ENCODE measurements around the gene KRTAP3-3. TPM values are rescaled to one million over a fixed set of nuclear protein-coding genes. Genes with fewer than 3 reads are reported as not detected.

The KRTAP3-3 gene
- total RNA-seq, 3 donors from 2014 or later: not detected

- H3K4me3 Mint-ChIP-seq: no peak overlapping the region
- H3K9me3 Mint-ChIP-seq: no peaks in the 10 kb centered on the region
- peaks cover 4% of the 10 kb centered on the region for H3K27me3 Mint-ChIP-seq (ENCODE audit: low read depth)
- DNase-seq: no peak
- ATAC-seq: no peak
- H3K4me1 Mint-ChIP-seq (ENCODE audit: low read depth): peaks cover 5% of the 10 kb centered on the region
- no peaks in the 10 kb centered on the region for H3K36me3 Mint-ChIP-seq (ENCODE audit: insufficient read depth)
Measured at GRCh38 chr17:40960144-40960543, 33.8 kb downstream of the KRTAP3-3 start.

- DNase-seq (no peak), ATAC-seq (no peak)
- Mint-ChIP-seq H3K9me3 (no peaks in the 10 kb centered on the region), H3K4me3 (no peak overlapping the region), H3K4me1 (ENCODE audit: low read depth) (no peaks in the 10 kb centered on the region), H3K36me3 (ENCODE audit: insufficient read depth) (no peaks in the 10 kb centered on the region), H3K27me3 (ENCODE audit: low read depth) (peaks cover 7% of the 10 kb centered on the region)
Measured at GRCh38 chr17:40958086-40958953, 35.6 kb downstream of the KRTAP3-3 start.

- H3K27me3 Mint-ChIP-seq (ENCODE audit: low read depth): peaks cover 16% of the 10 kb centered on the region
- no peaks in the 10 kb centered on the region for H3K36me3 Mint-ChIP-seq (ENCODE audit: insufficient read depth)
- ATAC-seq: no peak
- no peaks in the 10 kb centered on the region for H3K9me3 Mint-ChIP-seq
- no peak for DNase-seq
- H3K4me1 Mint-ChIP-seq (ENCODE audit: low read depth): no peaks in the 10 kb centered on the region
- H3K4me3 Mint-ChIP-seq: no peak overlapping the region
Measured at GRCh38 chr17:40956401-40957254, 37.3 kb downstream of the KRTAP3-3 start.

GRCh38 chr17:40953881-40954280, 40.1 kb downstream of the KRTAP3-3 start:
- Mint-ChIP-seq H3K4me1 (ENCODE audit: low read depth) (no peaks in the 10 kb centered on the region), H3K4me3 (no peak overlapping the region), H3K36me3 (ENCODE audit: insufficient read depth) (no peaks in the 10 kb centered on the region), H3K27me3 (ENCODE audit: low read depth) (peaks cover 34% of the 10 kb centered on the region), H3K9me3 (no peaks in the 10 kb centered on the region)
- no peak for DNase-seq
- peak in 1 of 2 donors; percentile 37 for ATAC-seq

GRCh38 chr17:40952661-40953060, 41.3 kb downstream of the KRTAP3-3 start:
- Mint-ChIP-seq H3K4me1 (ENCODE audit: low read depth) (no peaks in the 10 kb centered on the region), H3K9me3 (no peaks in the 10 kb centered on the region), H3K27me3 (ENCODE audit: low read depth) (peaks cover 45% of the 10 kb centered on the region), H3K4me3 (no peak overlapping the region), H3K36me3 (ENCODE audit: insufficient read depth) (no peaks in the 10 kb centered on the region)
- ATAC-seq (no peak), DNase-seq (no peak)

- Mint-ChIP-seq H3K9me3 (no peaks in the 10 kb centered on the region), H3K36me3 (ENCODE audit: insufficient read depth) (no peaks in the 10 kb centered on the region), H3K4me3 (no peak overlapping the region), H3K27me3 (ENCODE audit: low read depth) (peaks cover 48% of the 10 kb centered on the region), H3K4me1 (ENCODE audit: low read depth) (no peaks in the 10 kb centered on the region)
- ATAC-seq (no peak), DNase-seq (no peak)
Measured at GRCh38 chr17:40952154-40952553, 41.8 kb downstream of the KRTAP3-3 start.

- ATAC-seq: peak in 1 of 2 donors; percentile 18
- Mint-ChIP-seq H3K9me3 (no peaks in the 10 kb centered on the region), H3K36me3 (ENCODE audit: insufficient read depth) (no peaks in the 10 kb centered on the region), H3K4me3 (no peak overlapping the region), H3K27me3 (ENCODE audit: low read depth) (peaks cover 57% of the 10 kb centered on the region), H3K4me1 (ENCODE audit: low read depth) (no peaks in the 10 kb centered on the region)
- no peak for DNase-seq
Measured at GRCh38 chr17:40951011-40951622, 42.8 kb downstream of the KRTAP3-3 start.

GRCh38 chr17:40950176-40950575, 43.8 kb downstream of the KRTAP3-3 start:
- DNase-seq (no peak), ATAC-seq (no peak)
- Mint-ChIP-seq H3K9me3 (no peaks in the 10 kb centered on the region), H3K4me3 (no peak overlapping the region), H3K27me3 (ENCODE audit: low read depth) (peaks cover 66% of the 10 kb centered on the region), H3K4me1 (ENCODE audit: low read depth) (no peaks in the 10 kb centered on the region), H3K36me3 (ENCODE audit: insufficient read depth) (no peaks in the 10 kb centered on the region)

GRCh38 chr17:40949418-40949817, 44.5 kb downstream of the KRTAP3-3 start:
- ATAC-seq: no peak
- no peaks in the 10 kb centered on the region for H3K4me1 Mint-ChIP-seq (ENCODE audit: low read depth)
- peaks cover 70% of the 10 kb centered on the region for H3K27me3 Mint-ChIP-seq (ENCODE audit: low read depth)
- no peaks in the 10 kb centered on the region for H3K9me3 Mint-ChIP-seq
- no peak for DNase-seq
- H3K36me3 Mint-ChIP-seq (ENCODE audit: insufficient read depth): no peaks in the 10 kb centered on the region
- H3K4me3 Mint-ChIP-seq: no peak overlapping the region

GRCh38 chr17:40947929-40948328, 46.0 kb downstream of the KRTAP3-3 start:
- Mint-ChIP-seq H3K4me1 (ENCODE audit: low read depth) (no peaks in the 10 kb centered on the region), H3K4me3 (no peak overlapping the region), H3K27me3 (ENCODE audit: low read depth) (peaks cover 68% of the 10 kb centered on the region), H3K36me3 (ENCODE audit: insufficient read depth) (no peaks in the 10 kb centered on the region), H3K9me3 (no peaks in the 10 kb centered on the region)
- DNase-seq: no peak
- ATAC-seq: no peak

GRCh38 chr17:40945414-40945813, 48.5 kb downstream of the KRTAP3-3 start:
- H3K27me3 Mint-ChIP-seq (ENCODE audit: low read depth): peaks cover 56% of the 10 kb centered on the region
- no peaks in the 10 kb centered on the region for H3K36me3 Mint-ChIP-seq (ENCODE audit: insufficient read depth)
- H3K4me3 Mint-ChIP-seq: no peak overlapping the region
- ATAC-seq (no peak), DNase-seq (no peak)
- no peaks in the 10 kb centered on the region for H3K9me3 Mint-ChIP-seq
- H3K4me1 Mint-ChIP-seq (ENCODE audit: low read depth): no peaks in the 10 kb centered on the region

- no peaks in the 10 kb centered on the region for H3K36me3 Mint-ChIP-seq (ENCODE audit: insufficient read depth)
Measured at GRCh38 chr17:40944531-40944930, 49.4 kb downstream of the KRTAP3-3 start.

More at GRCh38 chr17:40944531-40944930, 49.4 kb downstream of the KRTAP3-3 start:
- no peak overlapping the region for H3K4me3 Mint-ChIP-seq
- H3K4me1 Mint-ChIP-seq (ENCODE audit: low read depth): no peaks in the 10 kb centered on the region
- no peaks in the 10 kb centered on the region for H3K9me3 Mint-ChIP-seq
- ATAC-seq (no peak), DNase-seq (no peak)
- peaks cover 50% of the 10 kb centered on the region for H3K27me3 Mint-ChIP-seq (ENCODE audit: low read depth)

Measured in activated T-cell treated with anti-CD3 and anti-CD28 coated beads, Interleukin-2, amount 50 U/mL, for 4 hours (primary cell).